ENCODE results near the gene BRSK1.

The BRSK1 gene

GRCh38 chr19:55261671-55262126 lies 22.1 kb upstream of the BRSK1 start:
- Histone ChIP-seq H3K27me3 (ENCODE audit: control insufficient read depth, insufficient read depth, low read length, poor library complexity, severe bottlenecking) (no peaks in the 10 kb centered on the region), H3K36me3 (ENCODE audit: control insufficient read depth, insufficient read depth, low read length) (peaks cover 3% of the 10 kb centered on the region), H3K4me3 (ENCODE audit: insufficient read depth, low read depth, low read length) (no peak overlapping the region), H3K4me1 (ENCODE audit: control insufficient read depth, insufficient read depth, low read length) (peaks cover 19% of the 10 kb centered on the region), H3K9me3 (ENCODE audit: control insufficient read depth, low read length) (no peaks in the 10 kb centered on the region), H3K27ac (ENCODE audit: insufficient read depth, low read depth, low read length, poor library complexity, severe bottlenecking) (no peak overlapping the region)
- 92 to 94% methylated on average over 13 of the region's 13 CpGs for WGBS, 2 experiments

GRCh38 chr19:55262359-55262758 lies 21.4 kb upstream of the BRSK1 start:
- H3K4me1 ChIP-seq (ENCODE audit: control insufficient read depth, insufficient read depth, low read length) = peaks cover 14% of the 10 kb centered on the region
- no peaks in the 10 kb centered on the region for H3K9me3 ChIP-seq (ENCODE audit: control insufficient read depth, low read length)
- H3K4me3 ChIP-seq (ENCODE audit: insufficient read depth, low read depth, low read length) = no peak overlapping the region
- H3K36me3 ChIP-seq (ENCODE audit: control insufficient read depth, insufficient read depth, low read length) = peaks cover 3% of the 10 kb centered on the region
- 96% methylated on average over 9 of the region's 9 CpGs for WGBS, 2 experiments
- no peaks in the 10 kb centered on the region for H3K27me3 ChIP-seq (ENCODE audit: control insufficient read depth, insufficient read depth, low read length, poor library complexity, severe bottlenecking)
- H3K27ac ChIP-seq (ENCODE audit: insufficient read depth, low read depth, low read length, poor library complexity, severe bottlenecking) = no peak overlapping the region

DNA sequence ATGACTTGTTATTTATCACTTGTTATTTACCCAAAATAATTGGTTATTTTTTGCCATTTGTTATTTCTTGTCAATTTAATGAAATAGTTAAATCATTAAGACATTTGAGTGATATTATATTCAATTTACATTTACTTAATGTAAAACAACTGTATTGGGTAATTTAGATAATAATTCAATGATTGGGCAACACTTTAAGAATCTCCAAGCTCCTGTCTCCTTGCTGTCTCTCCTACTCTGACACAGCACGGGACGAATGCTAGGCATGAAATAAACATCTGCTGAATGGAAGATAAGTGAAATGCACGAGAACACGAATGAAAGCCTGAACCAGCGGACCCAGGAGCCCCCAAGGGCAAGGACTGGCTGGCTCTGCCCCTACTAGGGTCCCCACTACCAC lies 19.3 kb upstream of the BRSK1 start:
- H3K27ac ChIP-seq (ENCODE audit: insufficient read depth, low read depth, low read length, poor library complexity, severe bottlenecking) = no peak overlapping the region
- H3K36me3 ChIP-seq (ENCODE audit: control insufficient read depth, insufficient read depth, low read length) = peaks cover 3% of the 10 kb centered on the region
- 92 to 95% methylated on average over 5 of the region's 5 CpGs for WGBS, 2 experiments
- no peaks in the 10 kb centered on the region for H3K9me3 ChIP-seq (ENCODE audit: control insufficient read depth, low read length)
- no peak overlapping the region for H3K4me3 ChIP-seq (ENCODE audit: insufficient read depth, low read depth, low read length)
- H3K27me3 ChIP-seq (ENCODE audit: control insufficient read depth, insufficient read depth, low read length, poor library complexity, severe bottlenecking) = no peaks in the 10 kb centered on the region
- H3K4me1 ChIP-seq (ENCODE audit: control insufficient read depth, insufficient read depth, low read length) = peaks cover 8% of the 10 kb centered on the region

DNA sequence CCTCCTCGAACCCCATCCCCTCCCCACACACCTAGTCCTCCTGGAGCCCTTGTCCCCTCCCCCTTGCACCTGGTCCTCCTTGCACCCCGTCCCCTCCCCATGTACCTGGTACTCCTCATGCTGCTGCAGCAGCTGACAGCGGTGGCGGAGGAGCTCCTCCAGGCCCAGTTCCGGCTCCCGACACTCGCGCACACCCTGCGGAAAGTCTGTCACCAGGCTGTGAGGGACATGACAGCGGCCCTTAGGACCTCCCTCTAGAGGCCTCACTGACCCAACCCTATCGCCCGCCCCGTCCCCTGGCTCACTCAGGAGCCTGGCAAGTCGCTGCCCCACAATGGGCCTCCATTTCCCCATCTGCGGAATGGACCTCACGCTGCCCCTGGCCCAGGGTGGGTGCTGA lies 18.6 kb upstream of the BRSK1 start:
- 92% methylated on average over 16 of the region's 16 CpGs for WGBS, 2 experiments
- no peaks in the 10 kb centered on the region for H3K27me3 ChIP-seq (ENCODE audit: control insufficient read depth, insufficient read depth, low read length, poor library complexity, severe bottlenecking)
- H3K27ac ChIP-seq (ENCODE audit: insufficient read depth, low read depth, low read length, poor library complexity, severe bottlenecking) = no peak overlapping the region
- H3K9me3 ChIP-seq (ENCODE audit: control insufficient read depth, low read length) = no peaks in the 10 kb centered on the region
- H3K4me3 ChIP-seq (ENCODE audit: insufficient read depth, low read depth, low read length) = no peak overlapping the region
- H3K4me1 ChIP-seq (ENCODE audit: control insufficient read depth, insufficient read depth, low read length) = peaks cover 2% of the 10 kb centered on the region
- peaks cover 3% of the 10 kb centered on the region for H3K36me3 ChIP-seq (ENCODE audit: control insufficient read depth, insufficient read depth, low read length)

- no peaks in the 10 kb centered on the region for H3K27me3 ChIP-seq (ENCODE audit: control insufficient read depth, insufficient read depth, low read length, poor library complexity, severe bottlenecking)
- peaks cover 3% of the 10 kb centered on the region for H3K36me3 ChIP-seq (ENCODE audit: control insufficient read depth, insufficient read depth, low read length)
- H3K4me3 ChIP-seq (ENCODE audit: insufficient read depth, low read depth, low read length) = no peak overlapping the region
- 92 to 97% methylated on average over 12 of the region's 12 CpGs for WGBS, 2 experiments
- H3K27ac ChIP-seq (ENCODE audit: insufficient read depth, low read depth, low read length, poor library complexity, severe bottlenecking) = no peak overlapping the region
- H3K4me1 ChIP-seq (ENCODE audit: control insufficient read depth, insufficient read depth, low read length) = no peaks in the 10 kb centered on the region
- no peaks in the 10 kb centered on the region for H3K9me3 ChIP-seq (ENCODE audit: control insufficient read depth, low read length)
These were observed 17.9 kb upstream of the BRSK1 start for GRCh38 chr19:55265723-55266386.

DNA sequence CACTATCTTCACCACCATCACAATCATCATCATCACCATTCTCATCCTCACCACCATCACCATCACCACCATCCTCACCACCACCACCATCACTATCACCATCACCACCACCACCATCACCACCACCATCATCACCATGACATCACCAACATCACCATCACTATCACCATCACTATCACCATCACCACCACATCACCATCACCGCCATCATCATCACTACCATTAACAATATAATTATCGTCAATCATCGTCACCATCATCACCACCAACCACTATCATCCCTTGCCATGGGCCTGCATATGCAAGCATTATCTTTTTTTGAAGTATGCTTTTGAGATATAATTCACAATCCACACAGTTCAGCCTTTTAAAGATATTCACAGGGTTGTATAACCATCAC lies 17.4 kb upstream of the BRSK1 start:
- Histone ChIP-seq H3K27ac (ENCODE audit: insufficient read depth, low read depth, low read length, poor library complexity, severe bottlenecking) (no peak overlapping the region), H3K4me1 (ENCODE audit: control insufficient read depth, insufficient read depth, low read length) (no peaks in the 10 kb centered on the region), H3K27me3 (ENCODE audit: control insufficient read depth, insufficient read depth, low read length, poor library complexity, severe bottlenecking) (no peaks in the 10 kb centered on the region), H3K4me3 (ENCODE audit: insufficient read depth, low read depth, low read length) (no peak overlapping the region), H3K9me3 (ENCODE audit: control insufficient read depth, low read length) (no peaks in the 10 kb centered on the region), H3K36me3 (ENCODE audit: control insufficient read depth, insufficient read depth, low read length) (peaks cover 3% of the 10 kb centered on the region)
- WGBS, 2 experiments = 93 to 97% methylated on average over 3 of the region's 3 CpGs

GRCh38 chr19:55266840-55267239 lies 17.0 kb upstream of the BRSK1 start:
- Histone ChIP-seq H3K36me3 (ENCODE audit: control insufficient read depth, insufficient read depth, low read length) (peaks cover 3% of the 10 kb centered on the region), H3K27me3 (ENCODE audit: control insufficient read depth, insufficient read depth, low read length, poor library complexity, severe bottlenecking) (no peaks in the 10 kb centered on the region)

GRCh38 chr19:55269299-55269698 lies 14.5 kb upstream of the BRSK1 start:
- H3K27me3 ChIP-seq (ENCODE audit: control insufficient read depth, insufficient read depth, low read length, poor library complexity, severe bottlenecking) = no peaks in the 10 kb centered on the region
- 92 to 93% methylated on average over 8 of the region's 8 CpGs for WGBS, 2 experiments
- H3K4me1 ChIP-seq (ENCODE audit: control insufficient read depth, insufficient read depth, low read length) = no peaks in the 10 kb centered on the region
- H3K4me3 ChIP-seq (ENCODE audit: insufficient read depth, low read depth, low read length) = no peak overlapping the region
- no peak overlapping the region for H3K27ac ChIP-seq (ENCODE audit: insufficient read depth, low read depth, low read length, poor library complexity, severe bottlenecking)
- H3K36me3 ChIP-seq (ENCODE audit: control insufficient read depth, insufficient read depth, low read length) = peaks cover 6% of the 10 kb centered on the region
- H3K9me3 ChIP-seq (ENCODE audit: control insufficient read depth, low read length) = no peaks in the 10 kb centered on the region

More at GRCh38 chr19:55266840-55267239, 17.0 kb upstream of the BRSK1 start:
- Histone ChIP-seq H3K27ac (ENCODE audit: insufficient read depth, low read depth, low read length, poor library complexity, severe bottlenecking) (no peak overlapping the region), H3K4me1 (ENCODE audit: control insufficient read depth, insufficient read depth, low read length) (no peaks in the 10 kb centered on the region), H3K9me3 (ENCODE audit: control insufficient read depth, low read length) (no peaks in the 10 kb centered on the region), H3K4me3 (ENCODE audit: insufficient read depth, low read depth, low read length) (no peak overlapping the region)
- WGBS, 2 experiments = 91 to 97% methylated on average over 4 of the region's 4 CpGs

GRCh38 chr19:55270172-55270942 lies 13.4 kb upstream of the BRSK1 start:
- Histone ChIP-seq H3K4me1 (ENCODE audit: control insufficient read depth, insufficient read depth, low read length) (no peaks in the 10 kb centered on the region), H3K4me3 (ENCODE audit: insufficient read depth, low read depth, low read length) (no peak overlapping the region), H3K36me3 (ENCODE audit: control insufficient read depth, insufficient read depth, low read length) (peaks cover 6% of the 10 kb centered on the region), H3K27me3 (ENCODE audit: control insufficient read depth, insufficient read depth, low read length, poor library complexity, severe bottlenecking) (no peaks in the 10 kb centered on the region), H3K27ac (ENCODE audit: insufficient read depth, low read depth, low read length, poor library complexity, severe bottlenecking) (no peak overlapping the region), H3K9me3 (ENCODE audit: control insufficient read depth, low read length) (no peaks in the 10 kb centered on the region)
- WGBS, 2 experiments = 93 to 94% methylated on average over 25 of the region's 25 CpGs

DNA sequence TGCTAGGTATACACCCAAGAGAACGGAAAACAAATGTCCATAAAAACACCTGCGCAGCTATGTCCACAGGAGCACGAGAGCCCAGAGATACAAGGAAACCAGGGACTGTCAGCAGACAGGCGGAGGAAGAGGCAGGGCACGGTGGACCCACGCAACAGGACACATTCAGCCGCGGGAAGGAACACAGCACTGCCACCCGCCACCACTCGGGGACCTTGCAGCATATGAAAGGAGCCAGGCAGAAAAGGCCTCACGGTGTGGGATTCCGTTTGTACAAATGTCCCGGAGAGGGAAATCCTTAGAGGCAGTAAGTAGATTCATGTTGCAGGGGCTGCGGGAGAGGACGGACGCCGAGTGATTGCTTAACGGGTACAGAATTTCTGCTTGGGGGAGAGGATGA lies 11.7 kb upstream of the BRSK1 start:
- Histone ChIP-seq H3K4me3 (ENCODE audit: insufficient read depth, low read depth, low read length) (no peak overlapping the region), H3K4me1 (ENCODE audit: control insufficient read depth, insufficient read depth, low read length) (no peaks in the 10 kb centered on the region), H3K36me3 (ENCODE audit: control insufficient read depth, insufficient read depth, low read length) (peaks cover 9% of the 10 kb centered on the region), H3K27me3 (ENCODE audit: control insufficient read depth, insufficient read depth, low read length, poor library complexity, severe bottlenecking) (no peaks in the 10 kb centered on the region), H3K9me3 (ENCODE audit: control insufficient read depth, low read length) (no peaks in the 10 kb centered on the region), H3K27ac (ENCODE audit: insufficient read depth, low read depth, low read length, poor library complexity, severe bottlenecking) (no peak overlapping the region)
- 92 to 94% methylated on average over 18 of the region's 18 CpGs for WGBS, 2 experiments

All from ectodermal cell (in vitro differentiated cells).